ENCODE data around the gene AMFR. TPM values are rescaled to one million over a fixed set of nuclear protein-coding genes. Genes with fewer than 3 reads are reported as not detected.

The AMFR gene
- 56.4 to 67.6 TPM (median 59.3 TPM) in 5 replicates for total RNA-seq (2022; extraction: Qiagen RNA extraction; ENCODE audit: low read depth)

GRCh38 chr16:56425439-56425832 is at the start of gene AMFR:
Gene AMFR (minus strand): TSS chr16:56425545. CDS start chr16:56425327, 218 bp downstream.

GRCh38 chr16:56450986-56451752 is 25.8 kb upstream of the AMFR start, which contains the start of the genes NUDT21 and OGFOD1:
Gene NUDT21 (minus strand): TSS chr16:56451332. CDS start chr16:56451202, 130 bp downstream.
Gene OGFOD1 (plus strand): TSS chr16:56451554. CDS start chr16:56451613, 59 bp downstream.

Other genes starting within 250 kb of the AMFR start
- 0.20 to 0.40 TPM (median 0.31 TPM) in 5 replicates for gene GNAO1, start 234.1 kb downstream of the AMFR start, total RNA-seq (2022; extraction: Qiagen RNA extraction; ENCODE audit: low read depth)
- 105 to 122 TPM (median 110 TPM) in 5 replicates for gene NUDT21, start 25.8 kb upstream of the AMFR start, total RNA-seq (2022; extraction: Qiagen RNA extraction; ENCODE audit: low read depth)
- gene OGFOD1, start 26.0 kb upstream of the AMFR start, total RNA-seq (2022; extraction: Qiagen RNA extraction; ENCODE audit: low read depth): 63.9 to 103 TPM (median 74.3 TPM) in 5 replicates
- gene BBS2, start 94.5 kb upstream of the AMFR start, total RNA-seq (2022; extraction: Qiagen RNA extraction; ENCODE audit: low read depth): 16.3 to 21.6 TPM (median 19.4 TPM) in 5 replicates
- gene MT4, start 139.5 kb upstream of the AMFR start, total RNA-seq (2022; extraction: Qiagen RNA extraction; ENCODE audit: low read depth): not detected in 5 replicates
- 1.5 TPM in 1 of 5 replicates, not detected in the others for gene MT3, start 164.0 kb upstream of the AMFR start, total RNA-seq (2022; extraction: Qiagen RNA extraction; ENCODE audit: low read depth)
- gene MT2A, start 183.0 kb upstream of the AMFR start, total RNA-seq (2022; extraction: Qiagen RNA extraction; ENCODE audit: low read depth): 559 to 813 TPM (median 661 TPM) in 5 replicates
- 0.80 TPM in 1 of 5 replicates, not detected in the others for gene MT1E, start 200.2 kb upstream of the AMFR start, total RNA-seq (2022; extraction: Qiagen RNA extraction; ENCODE audit: low read depth)
- gene MT1M, start 207.1 kb upstream of the AMFR start, total RNA-seq (2022; extraction: Qiagen RNA extraction; ENCODE audit: low read depth): not detected in 5 replicates
- 11.0 to 18.4 TPM (median 16.2 TPM) in 5 replicates for gene MT1A, start 213.1 kb upstream of the AMFR start, total RNA-seq (2022; extraction: Qiagen RNA extraction; ENCODE audit: low read depth)
- not detected in 5 replicates for gene MT1B, start 226.3 kb upstream of the AMFR start, total RNA-seq (2022; extraction: Qiagen RNA extraction; ENCODE audit: low read depth)
- 7.8 to 18.7 TPM (median 12.3 TPM) in 5 replicates for gene MT1F, start 232.4 kb upstream of the AMFR start, total RNA-seq (2022; extraction: Qiagen RNA extraction; ENCODE audit: low read depth)
- gene MT1G, start 242.5 kb upstream of the AMFR start, total RNA-seq (2022; extraction: Qiagen RNA extraction; ENCODE audit: low read depth): not detected in 5 replicates
- gene MT1H, start 244.3 kb upstream of the AMFR start, total RNA-seq (2022; extraction: Qiagen RNA extraction; ENCODE audit: low read depth): not detected in 5 replicates